Neuronal stem cell (in vitro differentiated cells): Measurements from ENCODE around the gene OR2W3.
"Not testable (repeated sequence)": the region's sequence is repeated elsewhere in the genome, so short reads cannot be mapped to it uniquely, and the experiment has no call there.

Experiments used
- DNase-seq: peaks from one replicate; pipeline ENCODE4 v3.0.0-alpha.2; 2013; ENCODE audit warnings: low spot score
- H2AFZ ChIP-seq: one replicate; pipeline ENCODE4 v1.6.1; 2013; ENCODE audit warnings: mild to moderate bottlenecking, low read length, inconsistent platforms
- H2AK5ac ChIP-seq: 2 replicates; pipeline ENCODE4 v1.6.1; 2013; ENCODE audit warnings: low read depth, mild to moderate bottlenecking, inconsistent platforms, low read length, moderate library complexity, mixed read lengths
- H2BK120ac ChIP-seq: 2 replicates; pipeline ENCODE4 v1.6.1; 2013; ENCODE audit warnings: low read depth, mild to moderate bottlenecking, inconsistent platforms, low read length, moderate library complexity, mixed read lengths
- H2BK12ac ChIP-seq: one replicate; pipeline ENCODE4 v1.6.1; 2013; ENCODE audit warnings: low read length, inconsistent platforms
- H2BK15ac ChIP-seq: 2 replicates; pipeline ENCODE4 v1.6.1; 2013; ENCODE audit warnings: mild to moderate bottlenecking, low read length, inconsistent platforms, mixed read lengths
- H2BK5ac ChIP-seq: one replicate; pipeline ENCODE4 v1.6.1; 2013; ENCODE audit warnings: inconsistent platforms, mild to moderate bottlenecking, low read length, moderate library complexity
- H3K14ac ChIP-seq: one replicate; pipeline ENCODE4 v1.6.1; 2013; ENCODE audit warnings: low read length, inconsistent platforms
- H3K18ac ChIP-seq: 2 replicates; pipeline ENCODE4 v1.6.1; 2013; ENCODE audit warnings: low read length, inconsistent platforms
- H3K23ac ChIP-seq: 2 replicates; pipeline ENCODE4 v1.6.1; 2013; ENCODE audit warnings: low read depth, mild to moderate bottlenecking, mixed read lengths, low read length, inconsistent platforms; ENCODE audit not compliant: poor library complexity
- H3K27ac ChIP-seq: replicated peaks from 3 replicates; pipeline ENCODE4 v1.5.1; 2013; ENCODE audit warnings: low read length, inconsistent platforms
- H3K27me3 ChIP-seq, 3 experiments: 2 replicates each; pipeline ENCODE4 v1.6.1; 2013; ENCODE audit warnings: low read length in 3 of 3, mild to moderate bottlenecking in 2 of 3, inconsistent platforms in 1 of 3, low read depth in 1 of 3, mixed read lengths in 1 of 3, moderate library complexity in 1 of 3; ENCODE audit not compliant: control insufficient read depth in 3 of 3, insufficient read depth in 3 of 3
- H3K36me3 ChIP-seq, 2 donors: replicated peaks in 1 of 2; 2 replicates each; pipeline ENCODE4 v1.6.1; 2013; ENCODE audit warnings: low read length in 2 of 2; ENCODE audit not compliant: control insufficient read depth in 2 of 2, insufficient read depth in 2 of 2
- H3K4ac ChIP-seq: 2 replicates; pipeline ENCODE4 v1.6.1; 2013; ENCODE audit warnings: inconsistent platforms, mild to moderate bottlenecking, low read length, moderate library complexity
- H3K4me1 ChIP-seq, 2 donors: 1 replicate in 1 of 2; 2 replicates in 1 of 2; pipeline ENCODE4 v1.6.1; 2013; ENCODE audit warnings: low read length in 2 of 2, low read depth in 1 of 2; ENCODE audit not compliant: control insufficient read depth in 2 of 2, insufficient read depth in 1 of 2
- H3K4me2 ChIP-seq: one replicate; pipeline ENCODE4 v1.6.1; 2013; ENCODE audit warnings: mild to moderate bottlenecking, low read length, inconsistent platforms; ENCODE audit not compliant: insufficient read depth, poor library complexity, severe bottlenecking
- H3K4me3 ChIP-seq, 2 donors: 2 replicates each; pipeline ENCODE4 v1.5.1; 2013; ENCODE audit warnings: low read length in 2 of 2, mild to moderate bottlenecking in 2 of 2, inconsistent platforms in 1 of 2, moderate library complexity in 1 of 2
- H3K79me1 ChIP-seq: one replicate; pipeline ENCODE4 v1.6.1; 2013; ENCODE audit warnings: low read depth, mild to moderate bottlenecking, inconsistent platforms, low read length, moderate library complexity
- H3K9ac ChIP-seq: one replicate; pipeline ENCODE4 v1.6.1; 2013; ENCODE audit warnings: mild to moderate bottlenecking, low read depth, low read length, inconsistent platforms; ENCODE audit not compliant: poor library complexity
- H3K9me3 ChIP-seq, 2 donors: replicated peaks in 1 of 2; 2 replicates each; pipeline versions ENCODE3 to v1.6.1; 2013; ENCODE audit warnings: low read length in 2 of 2, mild to moderate bottlenecking in 2 of 2, inconsistent platforms in 1 of 2, low read depth in 1 of 2, mixed read lengths in 1 of 2, moderate library complexity in 1 of 2; ENCODE audit not compliant: control insufficient read depth in 2 of 2, insufficient read depth in 1 of 2
- H4K8ac ChIP-seq: one replicate; pipeline ENCODE4 v1.6.1; 2013; ENCODE audit warnings: low read depth, mild to moderate bottlenecking, inconsistent platforms, low read length, moderate library complexity
- H4K91ac ChIP-seq: one replicate; pipeline ENCODE4 v1.6.1; 2013; ENCODE audit warnings: low read length, low read depth, mild to moderate bottlenecking, inconsistent platforms; ENCODE audit not compliant: poor library complexity
- WGBS, 2 donors: extraction: QIAGEN DNeasy Blood & Tissue Kit; methylation state at CpG; one replicate each; pipeline ENCODE4 v1.1.7; 2013; ENCODE audit warnings: missing lambda C conversion rate in 2 of 2, mixed read lengths in 1 of 2; ENCODE audit not compliant: insufficient read length in 2 of 2, insufficient replicate concordance in 1 of 2; ENCODE audit errors: extremely low coverage in 2 of 2; 5-methylcytosine and 5-hydroxymethylcytosine counted together

Gene OR2W3

DNA sequence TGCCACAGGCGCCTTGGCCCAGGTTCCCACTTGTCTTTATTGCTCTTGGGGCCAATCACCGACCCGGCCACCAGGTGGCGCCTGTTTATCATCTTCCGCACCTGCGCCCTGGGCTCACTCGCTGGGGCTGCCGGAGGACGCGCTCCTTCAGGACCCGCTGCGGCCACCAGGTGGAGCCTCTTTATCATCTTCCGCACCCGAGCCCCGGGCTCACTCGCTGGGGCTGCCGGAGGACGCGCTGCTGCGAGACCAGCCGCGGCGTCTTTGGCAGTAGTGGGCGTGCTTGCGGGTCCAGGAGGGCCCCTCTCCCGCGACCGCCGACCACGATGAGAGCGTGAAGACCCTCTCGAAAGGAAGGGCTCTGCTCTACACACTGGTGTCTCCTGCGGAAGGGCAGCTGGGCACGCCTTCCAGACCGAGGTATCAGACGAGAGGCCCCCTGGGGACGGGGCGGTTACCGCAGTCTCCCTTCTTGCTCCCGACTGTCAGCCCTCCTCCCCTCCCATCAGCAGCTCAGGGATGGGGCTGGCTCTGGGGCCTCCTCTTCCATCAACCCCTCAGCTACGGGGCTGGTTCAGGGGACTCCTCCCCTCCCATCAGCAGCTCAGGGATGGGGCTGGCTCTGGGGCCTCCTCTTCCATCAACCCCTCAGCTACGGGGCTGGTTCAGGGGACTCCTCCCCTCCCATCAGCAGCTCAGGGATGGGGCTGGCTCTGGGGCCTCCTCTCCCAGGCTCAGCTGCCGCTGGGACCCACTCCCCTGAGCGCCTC, 41.8 kb downstream of the OR2W3 start:
- not testable (repeated sequence) for H3K27me3 ChIP-seq, H3K4ac ChIP-seq, H4K8ac ChIP-seq, H4K91ac ChIP-seq, H2BK15ac ChIP-seq, H3K79me1 ChIP-seq, H3K14ac ChIP-seq, H2BK120ac ChIP-seq, H3K36me3 ChIP-seq, H3K4me1 ChIP-seq, H2AFZ ChIP-seq, H2AK5ac ChIP-seq, H2BK12ac ChIP-seq
- no CpG with 5 or more reads among the region's 44 CpGs for WGBS, 2 donors
- H3K9ac ChIP-seq, result peak overlapping the region; percentile 81
- H2BK5ac ChIP-seq, result peak overlapping the region; percentile 68
- H3K27ac ChIP-seq, result peak overlapping the region; percentile 27
- H3K4me2 ChIP-seq, result peak overlapping the region; percentile 48
- H3K18ac ChIP-seq, result peak overlapping the region; percentile 83
- H3K4me3 ChIP-seq, result peak overlapping the region in 1 of 2 donors; percentile 90
- peaks cover 0 to 10% of the 10 kb centered on the region in 2 donors for H3K9me3 ChIP-seq
- H3K23ac ChIP-seq, result peak overlapping the region; percentile 48
- DNase-seq, result peak; percentile 74

GRCh38 chr1:247942624-247943023, 47.2 kb downstream of the OR2W3 start:
- Histone ChIP-seq H3K4me2 (no peak overlapping the region), H3K9ac (no peak overlapping the region), H3K4me1 (no peaks in the 10 kb centered on the region), H3K27me3 (no peaks in the 10 kb centered on the region), H3K14ac (no peak overlapping the region), H3K18ac (no peak overlapping the region), H2BK120ac (no peak overlapping the region), H3K79me1 (no peaks in the 10 kb centered on the region), H4K91ac (no peak overlapping the region), H3K4ac (no peak overlapping the region), H3K4me3 (no peak overlapping the region), H2BK12ac (no peak overlapping the region), H4K8ac (no peak overlapping the region), H2AFZ (no peak overlapping the region), H2AK5ac (no peak overlapping the region), H3K9me3 (peaks cover 0 to 1% of the 10 kb centered on the region in 2 donors), H3K23ac (no peak overlapping the region), H3K36me3 (no peaks in the 10 kb centered on the region), H2BK15ac (no peak overlapping the region), H3K27ac (no peak overlapping the region), H2BK5ac (no peak overlapping the region)
- no peak for DNase-seq
- no CpG with 5 or more reads among the region's 6 CpGs for whole genome bisulfite sequencing, 2 donors
